A673 (cell line): ENCODE results near the gene CHRNA7. TPM values are rescaled to one million over a fixed set of nuclear protein-coding genes. Genes with fewer than 3 reads are reported as not detected.

Experiments used
- BruUV-seq: library from RNA; stranded (reverse); fragments of 400-500 nt; replicated peaks from 2 replicates; lab custom pipeline; 2021; lab: Mats Ljungman, UMichigan
- CTCF ChIA-PET: fragments of 300-600 bp; sonication (Branson Sonifier 250); formaldehyde crosslinking; loops from one replicate; lab custom pipeline; 2022; ENCODE audit warnings: antibody characterized with exemption; lab: Charles Lee
- POLR2A ChIA-PET: fragments of 300-600 bp; sonication (Branson Sonifier 250); formaldehyde crosslinking; loops from one replicate; lab custom pipeline; 2022; ENCODE audit warnings: antibody characterized with exemption; ENCODE audit not compliant: low non-redundant PET; lab: Charles Lee
- DNase-seq: peaks from one replicate; pipeline ENCODE4 v3.0.0-alpha.2; 2015; ENCODE audit warnings: low spot score
- H3K27ac ChIP-seq: fragments of 200-600 bp; sonication (generic); 2 replicates; pipeline ENCODE4 v1.5.1; 2016; ENCODE audit warnings: mixed run types, low read depth, mild to moderate bottlenecking, mixed read lengths, antibody characterized with exemption, low read length; ENCODE audit not compliant: poor library complexity, severe bottlenecking
- H3K27me3 ChIP-seq: fragments of 200-600 bp; sonication (generic); replicated peaks from 2 replicates; pipeline ENCODE4 v1.6.1; 2017; ENCODE audit warnings: mixed run types, low read depth, mild to moderate bottlenecking, mixed read lengths, antibody characterized with exemption, low read length; ENCODE audit not compliant: insufficient read depth, poor library complexity
- H3K36me3 ChIP-seq: fragments of 200-600 bp; sonication (generic); 2 replicates; pipeline ENCODE4 v1.6.1; 2016; ENCODE audit warnings: mixed run types, mild to moderate bottlenecking, mixed read lengths, antibody characterized with exemption, low read length; ENCODE audit not compliant: insufficient read depth, poor library complexity, severe bottlenecking
- H3K4me1 ChIP-seq: fragments of 200-600 bp; sonication (generic); 2 replicates; pipeline ENCODE4 v1.6.1; 2017; ENCODE audit warnings: mixed run types, mild to moderate bottlenecking, mixed read lengths, antibody characterized with exemption, low read length; ENCODE audit not compliant: insufficient read depth, poor library complexity, severe bottlenecking
- H3K4me3 ChIP-seq: fragments of 200-600 bp; sonication (generic); 2 replicates; pipeline ENCODE4 v1.5.1; 2016; ENCODE audit warnings: low read depth, mixed run types, mild to moderate bottlenecking, mixed read lengths, low read length; ENCODE audit not compliant: poor library complexity, severe bottlenecking
- H3K9me3 ChIP-seq: fragments of 200-600 bp; sonication (generic); 2 replicates; pipeline ENCODE4 v1.6.1; 2016; ENCODE audit warnings: mixed run types, low read depth, mild to moderate bottlenecking, mixed read lengths, antibody characterized with exemption, low read length; ENCODE audit not compliant: poor library complexity, severe bottlenecking
- EZH2 ChIP-seq: fragments of 200-600 bp; sonication (generic); IDR thresholded peaks from 2 replicates; pipeline ENCODE4 v1.6.1; 2017; ENCODE audit warnings: borderline replicate concordance, low read depth, mild to moderate bottlenecking, mixed read lengths, antibody characterized with exemption, low read length; ENCODE audit not compliant: poor library complexity, severe bottlenecking
- intact Hi-C: fragments of 100-400 bp; cut with micrococcal nuclease; formaldehyde crosslinking; loops from one replicate; pipeline ENCODE4 v1.10.0; 2022; ENCODE audit not compliant: unreplicated experiment
- total RNA-seq: library from RNA; stranded (reverse); gene quantifications from 2 replicates; pipeline ENCODE4 v1.2.3, GENCODE V29; 2021
- TF ChIP-seq, protein P1 (sequence below): fragments of 300-800, 200-600 bp; sonication (generic); conservative IDR thresholded peaks from 2 replicates; pipeline ENCODE4 v1.5.1; 2017; ENCODE audit warnings: low read depth, mild to moderate bottlenecking, antibody characterized with exemption, low read length, moderate library complexity, mixed read lengths

Gene CHRNA7
- total RNA-seq, 1 experiment from 2014 or later = 3.7 TPM

DNA sequence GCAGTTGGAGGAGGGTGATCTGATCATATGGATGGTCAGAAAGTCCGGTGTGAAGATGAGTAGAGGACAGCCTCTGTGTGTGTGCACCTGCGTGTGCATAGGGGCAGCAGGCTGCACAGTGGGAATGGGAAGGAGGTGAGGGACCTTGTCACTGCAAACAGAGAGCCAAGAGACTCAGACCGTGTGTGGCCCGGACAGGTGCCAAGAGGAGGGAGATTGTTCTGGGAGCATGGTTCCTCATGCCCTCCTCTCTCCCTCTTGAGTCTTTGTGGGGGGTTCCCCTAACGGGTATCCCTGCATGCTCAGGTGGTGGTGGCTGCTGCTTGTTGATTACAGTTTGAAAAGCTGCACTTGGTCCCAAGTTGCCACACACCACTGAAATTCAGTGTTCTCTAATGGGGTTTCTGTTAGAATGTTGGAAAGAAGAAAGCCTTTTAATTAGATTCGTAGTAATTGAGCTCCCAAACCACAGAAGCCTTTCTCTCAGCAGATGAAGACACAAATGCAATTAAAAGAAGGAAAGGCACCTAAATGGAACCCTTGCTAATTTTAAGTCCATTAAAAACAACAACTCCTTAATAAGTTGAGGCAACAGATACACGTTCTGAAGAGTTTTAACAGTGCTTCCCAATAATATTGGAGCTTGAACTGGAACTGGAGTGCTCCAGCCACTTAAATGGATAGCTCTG, 68.9 kb downstream of the CHRNA7 start:
- H3K4me1 ChIP-seq = no peaks in the 10 kb centered on the region
- no peaks in the 10 kb centered on the region for H3K9me3 ChIP-seq
- no peak for DNase-seq
- H3K36me3 ChIP-seq = no peaks in the 10 kb centered on the region
- POLR2A ChIA-PET = no interaction called here
- intact Hi-C loops = no loop called here
- CTCF ChIA-PET = no interaction called here
- TF ChIP-seq, protein P1, sequence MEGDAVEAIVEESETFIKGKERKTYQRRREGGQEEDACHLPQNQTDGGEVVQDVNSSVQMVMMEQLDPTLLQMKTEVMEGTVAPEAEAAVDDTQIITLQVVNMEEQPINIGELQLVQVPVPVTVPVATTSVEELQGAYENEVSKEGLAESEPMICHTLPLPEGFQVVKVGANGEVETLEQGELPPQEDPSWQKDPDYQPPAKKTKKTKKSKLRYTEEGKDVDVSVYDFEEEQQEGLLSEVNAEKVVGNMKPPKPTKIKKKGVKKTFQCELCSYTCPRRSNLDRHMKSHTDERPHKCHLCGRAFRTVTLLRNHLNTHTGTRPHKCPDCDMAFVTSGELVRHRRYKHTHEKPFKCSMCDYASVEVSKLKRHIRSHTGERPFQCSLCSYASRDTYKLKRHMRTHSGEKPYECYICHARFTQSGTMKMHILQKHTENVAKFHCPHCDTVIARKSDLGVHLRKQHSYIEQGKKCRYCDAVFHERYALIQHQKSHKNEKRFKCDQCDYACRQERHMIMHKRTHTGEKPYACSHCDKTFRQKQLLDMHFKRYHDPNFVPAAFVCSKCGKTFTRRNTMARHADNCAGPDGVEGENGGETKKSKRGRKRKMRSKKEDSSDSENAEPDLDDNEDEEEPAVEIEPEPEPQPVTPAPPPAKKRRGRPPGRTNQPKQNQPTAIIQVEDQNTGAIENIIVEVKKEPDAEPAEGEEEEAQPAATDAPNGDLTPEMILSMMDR = no peak
- no peak for TF ChIP-seq EZH2
- BruUV-seq = no TSS peak
- no peak overlapping the region for H3K4me3 ChIP-seq
- H3K27me3 ChIP-seq = no peaks in the 10 kb centered on the region
- H3K27ac ChIP-seq = no peak overlapping the region

DNA sequence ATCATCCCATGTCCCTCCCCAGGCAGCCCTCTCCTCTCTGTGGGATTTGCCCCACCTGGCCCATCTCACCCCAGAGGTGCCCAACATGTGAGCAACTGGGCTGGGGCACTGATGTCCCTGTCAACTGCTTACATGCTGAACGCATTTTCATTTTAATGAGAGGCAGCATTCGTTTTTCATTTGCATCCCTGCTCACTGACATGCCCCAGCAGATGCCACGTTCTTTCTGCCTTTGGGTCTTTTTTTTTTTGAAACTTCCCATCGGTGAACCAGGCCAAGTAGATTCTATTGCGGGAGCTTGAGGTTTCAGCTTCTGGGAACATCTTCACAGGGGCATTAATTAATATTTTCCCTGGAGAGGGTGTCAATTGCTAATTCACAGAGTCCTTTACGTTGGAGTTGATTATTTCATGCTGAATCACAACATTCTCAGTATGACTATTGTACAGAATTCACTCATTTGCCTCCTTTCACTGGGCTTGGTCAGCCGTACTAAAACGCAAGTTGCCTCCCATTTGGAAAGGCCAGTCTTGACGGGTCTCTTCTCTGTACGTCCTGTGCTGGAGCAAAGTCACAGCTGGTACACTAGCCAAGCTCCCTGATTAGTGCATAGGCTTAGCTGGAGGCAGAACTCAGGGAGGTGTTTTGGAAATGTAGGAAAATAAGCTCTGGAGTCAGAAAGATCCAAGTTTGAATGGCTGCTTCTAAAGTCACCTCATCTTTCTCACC, 69.8 kb downstream of the CHRNA7 start:
- no peak overlapping the region for H3K27ac ChIP-seq
- intact Hi-C loops = no loop called here
- no peaks in the 10 kb centered on the region for H3K4me1 ChIP-seq
- BruUV-seq = no TSS peak
- no peaks in the 10 kb centered on the region for H3K27me3 ChIP-seq
- no peaks in the 10 kb centered on the region for H3K9me3 ChIP-seq
- H3K36me3 ChIP-seq = no peaks in the 10 kb centered on the region
- CTCF ChIA-PET = no interaction called here
- DNase-seq = no peak
- no peak overlapping the region for H3K4me3 ChIP-seq
- TF ChIP-seq EZH2 = no peak
- TF ChIP-seq, protein P1 = no peak
- POLR2A ChIA-PET = no interaction called here

DNA sequence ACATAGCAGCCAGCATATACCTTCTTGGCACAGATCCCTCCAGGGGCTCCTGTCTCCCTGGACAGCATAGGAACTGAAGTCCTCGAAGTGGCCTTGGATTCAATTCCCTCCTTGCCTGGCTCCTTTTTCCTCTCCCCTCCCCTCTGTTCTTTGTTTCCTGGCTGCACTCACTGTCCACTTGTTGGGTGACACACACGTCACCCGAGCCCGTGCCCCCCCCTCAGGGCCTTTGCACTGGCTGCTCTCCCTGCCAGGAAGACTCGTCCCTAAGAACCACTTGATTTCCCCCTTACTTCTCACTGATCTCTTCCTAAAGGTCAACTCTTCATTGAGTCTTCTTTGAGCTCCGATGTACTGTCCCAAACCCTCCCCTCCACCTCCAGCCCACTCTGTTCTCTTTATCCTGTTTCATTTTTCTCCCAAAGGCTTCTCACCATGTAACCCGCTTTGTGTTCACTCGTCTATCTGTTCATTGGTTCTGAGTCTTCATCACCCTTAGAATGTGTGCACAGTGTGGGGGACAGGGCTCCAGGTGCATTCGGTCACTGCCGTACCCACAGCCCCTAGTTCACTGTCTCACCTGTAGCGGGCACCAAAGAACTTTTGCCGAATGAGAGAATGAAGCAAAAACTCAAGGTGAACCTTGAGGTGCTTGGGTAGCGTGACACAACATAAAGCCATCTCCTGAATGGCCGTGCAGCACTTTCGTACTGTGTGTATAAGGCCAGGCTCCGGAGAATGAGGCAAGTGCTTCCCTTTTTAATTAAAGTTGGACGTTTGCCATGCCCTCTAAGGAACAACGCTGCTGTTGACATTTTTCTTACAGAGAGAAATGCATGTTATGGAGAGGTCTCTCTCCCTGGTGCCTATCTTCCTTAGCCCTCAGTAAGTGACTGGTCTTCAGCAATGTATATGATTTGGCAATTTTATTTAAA, 74.0 kb downstream of the CHRNA7 start:
- BruUV-seq = no TSS peak
- peak; percentile 4 for DNase-seq

More for the DNA sequence above, 74.0 kb downstream of the CHRNA7 start:
- Histone ChIP-seq H3K36me3 (no peaks in the 10 kb centered on the region), H3K4me1 (no peaks in the 10 kb centered on the region), H3K9me3 (no peaks in the 10 kb centered on the region), H3K27me3 (peaks cover 5% of the 10 kb centered on the region), H3K27ac (no peak overlapping the region), H3K4me3 (no peak overlapping the region)
- TF ChIP-seq EZH2 = no peak
- TF ChIP-seq, protein P1 = no peak
- intact Hi-C loops = no loop called here
- POLR2A ChIA-PET = no interaction called here
- CTCF ChIA-PET = no interaction called here
